Epithelial cell of esophagus (primary cell): ENCODE measurements around the gene HPSE2.
"Not testable (repeated sequence)": the region's sequence is repeated elsewhere in the genome, so short reads cannot be mapped to it uniquely, and the experiment has no call there.

Experiments
- DNase-seq: peaks from one replicate; pipeline ENCODE4 v3.0.0; 2010; ENCODE audit warnings: low read depth
- H3K4me3 ChIP-seq: 2 replicates; pipeline ENCODE4 v1.5.1; 2011; ENCODE audit warnings: mild to moderate bottlenecking, low read length, control low read depth
- TF ChIP-seq, protein P1 (sequence below): IDR thresholded peaks from 2 replicates; pipeline ENCODE4 v1.5.1; 2011; ENCODE audit warnings: low read depth, mild to moderate bottlenecking, low read length, control low read depth, inconsistent platforms; ENCODE audit not compliant: insufficient read depth; ENCODE audit errors: missing control alignments

The HPSE2 gene

DNA sequence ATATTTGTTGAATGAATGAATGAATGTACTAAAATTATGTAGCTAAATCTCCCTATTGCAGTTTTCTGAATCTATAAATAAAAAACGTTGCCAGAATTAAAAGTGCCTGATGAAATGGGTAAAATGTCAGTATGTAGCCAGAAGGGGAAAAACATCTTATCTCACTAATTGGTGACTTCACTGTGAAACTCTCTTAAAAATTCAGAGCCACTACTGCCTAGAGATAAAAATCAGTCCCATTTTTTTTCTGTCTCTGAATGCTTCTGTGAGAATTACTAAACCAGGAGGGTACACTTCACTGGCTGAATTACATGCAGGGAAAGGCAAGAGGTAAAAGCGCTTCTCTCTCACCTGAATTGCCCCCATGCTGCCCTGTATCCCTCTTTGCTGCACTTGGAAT, 719.3 kb downstream of the HPSE2 start:
- H3K4me3 ChIP-seq, result no peak overlapping the region
- DNase-seq, result no peak
- TF ChIP-seq, protein P1, sequence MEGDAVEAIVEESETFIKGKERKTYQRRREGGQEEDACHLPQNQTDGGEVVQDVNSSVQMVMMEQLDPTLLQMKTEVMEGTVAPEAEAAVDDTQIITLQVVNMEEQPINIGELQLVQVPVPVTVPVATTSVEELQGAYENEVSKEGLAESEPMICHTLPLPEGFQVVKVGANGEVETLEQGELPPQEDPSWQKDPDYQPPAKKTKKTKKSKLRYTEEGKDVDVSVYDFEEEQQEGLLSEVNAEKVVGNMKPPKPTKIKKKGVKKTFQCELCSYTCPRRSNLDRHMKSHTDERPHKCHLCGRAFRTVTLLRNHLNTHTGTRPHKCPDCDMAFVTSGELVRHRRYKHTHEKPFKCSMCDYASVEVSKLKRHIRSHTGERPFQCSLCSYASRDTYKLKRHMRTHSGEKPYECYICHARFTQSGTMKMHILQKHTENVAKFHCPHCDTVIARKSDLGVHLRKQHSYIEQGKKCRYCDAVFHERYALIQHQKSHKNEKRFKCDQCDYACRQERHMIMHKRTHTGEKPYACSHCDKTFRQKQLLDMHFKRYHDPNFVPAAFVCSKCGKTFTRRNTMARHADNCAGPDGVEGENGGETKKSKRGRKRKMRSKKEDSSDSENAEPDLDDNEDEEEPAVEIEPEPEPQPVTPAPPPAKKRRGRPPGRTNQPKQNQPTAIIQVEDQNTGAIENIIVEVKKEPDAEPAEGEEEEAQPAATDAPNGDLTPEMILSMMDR, result no peak

DNA sequence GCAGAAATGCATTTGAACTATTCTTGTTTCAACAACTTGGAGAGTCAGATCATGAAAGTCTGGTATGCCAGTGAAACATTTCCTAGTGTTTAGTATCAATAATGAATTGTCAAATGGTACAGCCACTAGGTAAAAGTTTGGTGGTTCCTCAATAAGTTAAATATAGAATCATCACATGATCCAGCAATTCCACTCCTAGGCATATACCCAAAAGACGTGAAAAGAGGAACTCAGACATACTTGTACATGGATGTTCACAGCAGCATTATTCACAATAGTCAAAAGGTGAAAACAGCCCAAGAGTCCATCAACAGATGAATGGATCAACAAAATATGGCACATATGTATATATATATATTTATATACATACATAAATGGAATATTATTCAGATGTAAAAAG, 721.9 kb downstream of the HPSE2 start:
- no peak overlapping the region for H3K4me3 ChIP-seq
- TF ChIP-seq, protein P1, result no peak

DNA sequence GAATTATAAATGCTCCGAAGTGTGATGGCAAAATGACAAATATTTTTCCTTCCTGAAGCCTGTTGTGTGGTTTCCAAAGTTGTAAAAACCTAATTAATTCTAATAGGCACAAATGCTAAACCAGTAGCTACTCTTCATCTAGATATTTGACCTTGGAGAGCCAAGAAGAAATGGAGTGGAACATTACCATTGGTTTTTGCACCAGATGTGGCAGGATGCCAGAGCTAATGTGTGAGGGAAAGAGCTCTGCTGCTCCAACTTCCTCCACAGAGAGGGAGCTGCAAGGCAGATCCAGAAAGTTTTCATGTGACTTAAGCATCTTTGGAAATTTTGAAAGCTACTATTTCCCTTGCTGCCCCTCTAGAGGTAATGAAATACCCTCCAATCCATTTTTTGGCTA, 723.8 kb downstream of the HPSE2 start:
- TF ChIP-seq, protein P1, result no peak
- no peak for DNase-seq

More for the DNA sequence above, 721.9 kb downstream of the HPSE2 start:
- no peak for DNase-seq

DNA sequence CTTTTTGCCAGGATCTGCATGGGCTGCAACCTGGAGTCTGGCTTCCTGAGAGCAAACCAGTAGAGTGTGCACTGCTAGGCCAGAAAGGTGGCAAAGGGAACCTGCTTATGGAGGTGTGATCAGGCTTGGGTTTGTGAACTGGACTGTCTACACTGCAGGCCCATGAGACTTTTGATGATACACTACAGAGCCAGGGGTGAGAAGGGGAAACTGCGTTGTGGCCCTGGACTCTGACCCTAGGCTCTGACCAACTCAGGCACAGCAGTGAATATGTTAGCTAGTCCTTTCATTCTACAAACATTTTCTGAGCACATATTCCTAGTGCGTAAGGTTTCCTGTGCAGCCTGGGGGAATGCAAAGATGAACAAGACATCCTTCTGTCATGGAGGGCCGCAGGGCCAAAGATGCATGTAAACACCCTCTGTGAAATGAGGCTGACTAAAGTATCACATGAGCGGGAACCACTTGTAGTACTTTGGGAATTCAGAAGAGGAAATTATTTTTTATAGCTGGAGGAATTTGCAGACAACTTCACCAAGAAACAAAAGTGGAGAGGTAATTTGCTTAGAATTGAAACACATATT, 725.1 kb downstream of the HPSE2 start:
- no peak for DNase-seq
- H3K4me3 ChIP-seq, result no peak overlapping the region
- TF ChIP-seq, protein P1, result no peak

More for the DNA sequence above, 723.8 kb downstream of the HPSE2 start:
- no peak overlapping the region for H3K4me3 ChIP-seq

DNA sequence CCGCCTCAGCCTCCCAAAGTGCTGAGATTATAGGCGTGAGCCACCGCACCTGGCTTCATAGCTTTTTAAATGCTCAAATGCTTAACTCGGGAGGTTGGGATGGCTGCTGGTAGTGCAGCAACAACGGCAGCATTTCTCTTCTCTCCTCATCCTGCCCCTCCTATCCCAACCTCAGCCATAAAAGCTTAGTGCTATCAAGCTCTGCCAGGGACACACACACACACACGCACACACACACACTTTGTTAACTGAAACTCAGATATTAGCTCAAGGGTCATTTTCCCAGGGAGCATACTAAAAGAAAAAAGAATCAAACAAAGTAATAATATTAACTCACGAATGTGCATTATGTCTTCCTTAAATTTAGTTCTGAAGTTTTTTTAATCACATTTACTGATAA, 725.9 kb downstream of the HPSE2 start:
- TF ChIP-seq, protein P1, result no peak
- H3K4me3 ChIP-seq, result no peak overlapping the region
- no peak for DNase-seq

DNA sequence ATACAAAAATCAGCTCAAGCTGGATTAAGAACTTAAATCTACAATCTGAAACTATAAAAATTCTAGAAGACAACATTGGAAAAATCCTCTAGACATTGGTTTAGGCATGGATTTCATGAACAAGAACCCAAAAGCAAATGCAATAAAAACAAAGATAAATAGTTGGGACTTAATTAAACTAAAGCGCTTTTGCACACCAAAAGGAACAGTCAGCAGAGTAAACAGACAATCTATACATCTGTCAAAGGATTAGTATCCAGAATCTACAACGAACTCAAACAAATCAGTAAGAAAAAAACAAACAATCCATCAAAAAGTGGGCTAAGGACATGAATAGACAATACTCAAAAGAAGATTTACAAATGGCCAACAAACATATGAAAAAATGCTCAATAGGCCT, 733.1 kb downstream of the HPSE2 start:
- not testable (repeated sequence) for H3K4me3 ChIP-seq, DNase-seq

DNA sequence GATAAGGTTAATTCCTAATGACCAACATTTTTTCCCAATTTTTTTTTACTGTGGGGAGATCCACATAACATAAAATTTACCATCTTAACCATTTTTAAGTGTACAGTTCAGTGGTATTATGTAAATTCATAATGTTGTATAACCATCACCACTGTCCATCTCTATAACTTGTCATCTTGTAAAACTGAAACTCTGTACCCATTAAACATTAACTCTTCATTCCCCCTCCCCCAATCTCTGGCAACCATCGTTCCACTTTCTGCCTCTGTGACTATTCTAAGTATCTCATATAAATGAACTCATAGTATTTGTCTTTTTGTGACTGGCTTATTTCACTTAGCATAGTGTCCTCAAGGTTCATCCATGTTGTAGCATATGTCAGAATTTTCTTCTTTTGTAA, 742.9 kb downstream of the HPSE2 start:
- no peak for DNase-seq
- TF ChIP-seq, protein P1, result no peak
- H3K4me3 ChIP-seq, result no peak overlapping the region
